GM12875 (cell line): ENCODE results near the gene CCT2.

Experiments used
- H3K4me3 ChIP-seq: one replicate; pipeline ENCODE4 v1.5.1; 2011; ENCODE audit warnings: low read depth, low read length, control low read depth
- CTCF ChIP-seq: IDR thresholded peaks from 2 replicates; pipeline ENCODE4 v1.5.1; 2011; ENCODE audit warnings: low read depth, mild to moderate bottlenecking, control low read depth, inconsistent platforms, low read length, moderate library complexity, borderline replicate concordance; ENCODE audit not compliant: insufficient read depth

The CCT2 gene

GRCh38 chr12:69641546-69641945 is 56.3 kb downstream of the CCT2 start:
- no peak for TF ChIP-seq CTCF
- no peak overlapping the region for H3K4me3 ChIP-seq

DNA sequence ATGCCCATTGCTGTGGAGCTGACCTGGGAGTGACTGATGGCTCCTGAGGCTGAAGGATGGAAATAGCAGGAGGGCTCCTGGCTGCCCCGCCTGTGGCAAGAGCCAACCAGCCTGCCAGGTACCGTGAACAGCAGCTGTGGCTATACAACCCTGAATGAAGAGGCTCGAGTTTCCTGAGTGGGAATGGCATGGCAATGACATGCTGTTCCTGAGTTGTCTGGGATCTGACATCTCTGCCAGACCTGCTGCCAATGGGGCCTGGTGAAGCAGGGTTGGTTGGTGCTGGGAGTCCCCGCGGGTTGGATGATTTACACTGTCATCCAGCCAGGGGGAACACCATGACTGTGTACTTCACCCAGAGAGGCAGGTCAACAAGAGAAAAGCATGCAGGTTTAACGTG is 57.3 kb downstream of the CCT2 start:
- H3K4me3 ChIP-seq, result no peak overlapping the region
- TF ChIP-seq CTCF, result no peak

DNA sequence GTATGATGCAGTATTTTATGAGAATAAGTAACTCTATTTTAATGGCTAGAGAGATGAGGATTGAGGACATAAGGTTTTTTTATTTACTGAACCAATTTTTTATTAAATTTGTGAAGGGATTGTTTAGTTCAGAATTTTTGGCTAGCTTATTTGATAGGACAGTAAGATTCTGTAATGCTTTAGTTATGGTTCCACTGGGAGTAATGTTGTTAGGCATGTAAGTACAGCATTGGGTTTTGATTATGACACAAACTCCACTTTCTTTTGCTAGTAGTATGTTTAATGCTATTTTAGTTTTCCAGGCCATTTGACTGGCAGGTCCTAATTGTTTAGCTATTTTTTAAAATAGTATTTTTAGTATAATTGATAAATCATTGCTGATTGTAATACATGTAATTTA is 59.3 kb downstream of the CCT2 start:
- no peak overlapping the region for H3K4me3 ChIP-seq
- TF ChIP-seq CTCF, result no peak

DNA sequence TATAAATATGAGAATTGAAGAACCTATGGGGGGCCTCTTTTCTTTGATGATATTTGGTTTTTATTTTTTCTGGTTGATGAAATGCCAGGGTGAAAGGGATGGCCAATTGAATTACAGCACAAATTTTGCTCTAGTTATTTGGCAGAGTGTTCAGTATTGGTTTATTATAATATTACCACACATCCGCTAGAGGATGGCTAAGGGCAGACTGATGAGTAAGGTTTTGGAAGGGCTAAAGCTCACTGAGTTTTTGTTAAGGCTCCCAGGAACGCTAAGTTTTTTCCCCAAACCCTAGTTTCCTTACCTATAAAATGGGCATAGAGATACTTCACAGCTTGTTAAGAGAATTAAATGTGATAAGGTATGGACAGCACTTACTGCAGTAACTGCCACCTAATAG is 59.8 kb downstream of the CCT2 start:
- no peak for TF ChIP-seq CTCF

GRCh38 chr12:69647178-69647577 is 61.9 kb downstream of the CCT2 start:
- H3K4me3 ChIP-seq, result no peak overlapping the region
- no peak for TF ChIP-seq CTCF

More for the DNA sequence above, 59.8 kb downstream of the CCT2 start:
- no peak overlapping the region for H3K4me3 ChIP-seq

DNA sequence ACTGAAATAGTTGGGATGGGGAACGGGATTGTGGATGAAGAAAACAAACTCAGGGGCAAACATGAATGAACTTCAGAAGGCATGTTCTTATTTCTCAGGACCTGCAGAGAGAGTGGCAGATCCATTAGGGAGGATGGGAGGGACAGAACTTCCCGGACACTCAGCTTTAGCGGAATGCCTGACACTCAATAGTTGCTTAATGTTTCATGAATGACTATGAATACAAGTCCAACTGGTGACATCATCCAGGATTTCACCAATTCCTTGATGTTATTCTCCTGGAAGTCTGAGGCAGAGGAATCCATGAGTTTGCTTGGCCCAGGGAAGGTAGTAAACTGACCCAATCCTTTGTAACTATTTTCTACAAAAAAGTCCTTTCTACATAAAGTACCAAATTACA is 63.2 kb downstream of the CCT2 start:
- no peak for TF ChIP-seq CTCF

GRCh38 chr12:69649529-69649928 is 64.3 kb downstream of the CCT2 start:
- no peak overlapping the region for H3K4me3 ChIP-seq
- no peak for TF ChIP-seq CTCF

More for the DNA sequence above, 63.2 kb downstream of the CCT2 start:
- no peak overlapping the region for H3K4me3 ChIP-seq
